GM12878 (cell line): Measurements from ENCODE around the gene FXYD1.

Experiments
- TAF1 ChIP-seq: IDR thresholded peaks from 2 replicates; pipeline ENCODE4 v1.6.1; 2011; ENCODE audit warnings: mild to moderate bottlenecking, low read depth, low read length, borderline replicate concordance
- TF ChIP-seq, protein P1 (sequence below), 3 experiments: IDR thresholded peaks in 2 of 3; conservative IDR thresholded peaks in 1 of 3; 2 replicates each; pipeline ENCODE4 v1.5.1; 2011; ENCODE audit warnings: low read depth in 3 of 3, low read length in 3 of 3, mild to moderate bottlenecking in 3 of 3, control low read depth in 2 of 3, moderate library complexity in 2 of 3, inconsistent platforms in 1 of 3, mixed read lengths in 1 of 3; ENCODE audit not compliant: control insufficient read depth in 2 of 3, insufficient read depth in 1 of 3; ENCODE audit errors: extremely low read depth in 1 of 3

DNA sequence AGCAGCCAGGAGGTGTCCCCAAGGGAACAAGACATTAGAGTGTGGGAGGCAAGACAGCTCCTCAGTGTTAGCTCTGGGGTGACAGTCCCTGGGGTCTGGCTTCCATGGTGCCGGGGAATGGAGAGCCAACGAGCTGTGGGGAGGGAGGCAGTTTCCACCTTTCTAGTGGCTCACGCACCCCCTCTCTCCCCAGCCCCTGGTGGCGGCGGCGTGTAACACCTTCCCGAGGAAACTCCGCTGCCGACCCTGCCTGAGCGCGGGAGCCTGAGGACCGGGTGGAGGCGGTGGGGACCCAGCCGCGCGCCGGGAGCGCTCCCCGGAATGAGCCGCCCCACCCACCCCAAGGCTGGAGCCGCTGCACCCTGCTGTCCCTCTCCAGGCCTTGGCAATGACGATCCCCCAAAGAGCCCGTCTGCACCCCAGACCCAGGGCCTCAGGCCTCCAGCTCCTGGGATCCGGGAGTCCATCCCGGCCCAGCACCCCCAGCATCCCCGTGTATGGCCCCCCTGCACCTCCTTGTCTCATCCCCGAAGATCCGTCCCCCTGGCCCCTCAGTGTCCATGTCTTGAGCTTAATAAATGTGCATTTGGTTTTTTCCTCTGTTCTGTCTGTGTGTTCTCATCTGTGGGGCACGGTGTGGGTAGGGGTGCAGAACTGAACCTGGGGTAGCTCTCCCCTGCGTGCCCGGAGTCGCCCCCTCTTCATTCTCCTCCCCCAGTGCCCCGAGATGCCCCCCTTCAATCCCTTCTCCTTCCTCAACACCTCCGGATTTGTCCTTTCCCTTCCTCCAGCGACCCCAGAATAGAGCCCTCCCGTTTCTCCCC is 15.3 kb downstream of the FXYD1 start:
- TF ChIP-seq, protein P1, sequence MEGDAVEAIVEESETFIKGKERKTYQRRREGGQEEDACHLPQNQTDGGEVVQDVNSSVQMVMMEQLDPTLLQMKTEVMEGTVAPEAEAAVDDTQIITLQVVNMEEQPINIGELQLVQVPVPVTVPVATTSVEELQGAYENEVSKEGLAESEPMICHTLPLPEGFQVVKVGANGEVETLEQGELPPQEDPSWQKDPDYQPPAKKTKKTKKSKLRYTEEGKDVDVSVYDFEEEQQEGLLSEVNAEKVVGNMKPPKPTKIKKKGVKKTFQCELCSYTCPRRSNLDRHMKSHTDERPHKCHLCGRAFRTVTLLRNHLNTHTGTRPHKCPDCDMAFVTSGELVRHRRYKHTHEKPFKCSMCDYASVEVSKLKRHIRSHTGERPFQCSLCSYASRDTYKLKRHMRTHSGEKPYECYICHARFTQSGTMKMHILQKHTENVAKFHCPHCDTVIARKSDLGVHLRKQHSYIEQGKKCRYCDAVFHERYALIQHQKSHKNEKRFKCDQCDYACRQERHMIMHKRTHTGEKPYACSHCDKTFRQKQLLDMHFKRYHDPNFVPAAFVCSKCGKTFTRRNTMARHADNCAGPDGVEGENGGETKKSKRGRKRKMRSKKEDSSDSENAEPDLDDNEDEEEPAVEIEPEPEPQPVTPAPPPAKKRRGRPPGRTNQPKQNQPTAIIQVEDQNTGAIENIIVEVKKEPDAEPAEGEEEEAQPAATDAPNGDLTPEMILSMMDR (IDR thresholded peaks at IDR 0.05 in 2 of 3, conservative IDR thresholded peaks at IDR 0.05 in 1 of 3; ENCODE audit: control insufficient read depth in 2 of 3, extremely low read depth in 1 of 3, insufficient read depth in 1 of 3, low read depth in 3 of 3, low read length in 3 of 3) = peak; percentile 52 to 82 (median 54)
- TF ChIP-seq TAF1 = no peak
